Kidney (tissue), 14 donors: ENCODE measurements around the gene ZNF594. TPM values are rescaled to one million over a fixed set of nuclear protein-coding genes. Genes with fewer than 3 reads are reported as not detected.
"Not testable (repeated sequence)": the region's sequence is repeated elsewhere in the genome, so short reads cannot be mapped to it uniquely, and the experiment has no call there.

Source experiments
- DNase-seq, 5 donors: peaks; one replicate each; pipeline ENCODE4 v3.0.0-alpha.2; 2013 to 2020
- FAIRE-seq: peaks from 2 replicates; lab custom pipeline; 2012; peaks lifted over from hg19 to GRCh38; lab: Jason Lieb, UNC
- H3K27ac ChIP-seq, 2 donors: one replicate each; pipeline ENCODE4 v1.7.0; 2013; ENCODE audit warnings: low read depth in 2 of 2, low read length in 2 of 2, inconsistent platforms in 1 of 2
- H3K27me3 ChIP-seq: one replicate; pipeline ENCODE4 v1.7.1; 2013; ENCODE audit warnings: low read length, inconsistent platforms; ENCODE audit not compliant: control insufficient read depth, insufficient read depth
- H3K36me3 ChIP-seq, 3 donors: one replicate each; pipeline versions ENCODE4 v1.7.0 to v1.7.1; 2013; ENCODE audit warnings: low read length in 3 of 3, control low read depth in 1 of 3, inconsistent platforms in 1 of 3; ENCODE audit not compliant: insufficient read depth in 3 of 3, control insufficient read depth in 2 of 3
- H3K4me1 ChIP-seq, 3 donors: one replicate each; pipeline versions ENCODE4 v1.7.0 to v1.7.1; 2013; ENCODE audit warnings: low read length in 3 of 3, inconsistent platforms in 1 of 3, low read depth in 1 of 3; ENCODE audit not compliant: control insufficient read depth in 2 of 3, insufficient read depth in 2 of 3
- H3K4me3 ChIP-seq, 3 donors: one replicate each; pipeline versions ENCODE4 v1.7.0 to v1.8.1; 2013; ENCODE audit warnings: low read length in 3 of 3, control low read depth in 1 of 3, inconsistent platforms in 1 of 3
- H3K9ac ChIP-seq, 3 donors: one replicate each; pipeline versions ENCODE4 v1.7.0 to v1.7.1; 2013; ENCODE audit warnings: low read length in 3 of 3, control low read depth in 1 of 3, inconsistent platforms in 1 of 3
- H3K9me3 ChIP-seq, 3 donors: one replicate each; pipeline versions ENCODE4 v1.7.0 to v1.7.1; 2013; ENCODE audit warnings: low read length in 3 of 3, control low read depth in 1 of 3, inconsistent platforms in 1 of 3; ENCODE audit not compliant: control insufficient read depth in 2 of 3, insufficient read depth in 1 of 3
- CTCF ChIP-seq: IDR thresholded peaks from 3 replicates; pipeline ENCODE4 v1.5.1; 2012; ENCODE audit warnings: mild to moderate bottlenecking, moderate library complexity, borderline replicate concordance; ENCODE audit not compliant: insufficient read depth; ENCODE audit errors: extremely low read depth
- intact Hi-C: fragments of 100-400 bp; cut with DNase I; formaldehyde crosslinking; loops from one replicate; pipeline ENCODE4 v1.11.1; 2022
- polyA plus RNA-seq: library from polyadenylated mRNA; stranded (reverse); fragments of 350-450 nt; fragmentation: Illumina TruSeq; extraction: RNeasy Lipid Tissue Mini Kit (QIAGEN cat#74804); gene quantifications from one replicate; pipeline ENCODE4 v1.2.3, GENCODE V29; 2014; ENCODE audit warnings: low read depth, low replicate concordance; ENCODE audit not compliant: insufficient read depth
- total RNA-seq: library from RNA; stranded (reverse); fragmentation: NEBNext Ultra II Directional; extraction: Animal tissue kit (Norgen Biotek cat#: 25700); gene quantifications from one replicate; pipeline ENCODE4 v1.2.1, GENCODE V29; 2021
- donor health status: control.
- donor health status: control.
- donor health status: control.
- donor health status: control.
- donor health status: control.
- donor health status: DM: yes; HTN: yes; CAD: no.
- donor health status: Normal renal cell carcinoma (clear cell type).

Gene ZNF594
- total and polyA plus RNA-seq, 2 donors from 2014 or later = 1.9 to 12.3 TPM

- FAIRE-seq (no peak), DNase-seq (peak in 1 of 5 donors; percentile 16)
- Histone ChIP-seq H3K9ac (no peak overlapping the region), H3K4me1 (no peaks in the 10 kb centered on the region), H3K27ac (no peak overlapping the region), H3K4me3 (no peak overlapping the region), H3K27me3 (no peaks in the 10 kb centered on the region), H3K36me3 (no peaks in the 10 kb centered on the region), H3K9me3 (no peaks in the 10 kb centered on the region)
- intact Hi-C loops = no loop called here
- no peak for TF ChIP-seq CTCF
Observed at GRCh38 chr17:5135726-5136579, 55.7 kb downstream of the ZNF594 start.

DNA sequence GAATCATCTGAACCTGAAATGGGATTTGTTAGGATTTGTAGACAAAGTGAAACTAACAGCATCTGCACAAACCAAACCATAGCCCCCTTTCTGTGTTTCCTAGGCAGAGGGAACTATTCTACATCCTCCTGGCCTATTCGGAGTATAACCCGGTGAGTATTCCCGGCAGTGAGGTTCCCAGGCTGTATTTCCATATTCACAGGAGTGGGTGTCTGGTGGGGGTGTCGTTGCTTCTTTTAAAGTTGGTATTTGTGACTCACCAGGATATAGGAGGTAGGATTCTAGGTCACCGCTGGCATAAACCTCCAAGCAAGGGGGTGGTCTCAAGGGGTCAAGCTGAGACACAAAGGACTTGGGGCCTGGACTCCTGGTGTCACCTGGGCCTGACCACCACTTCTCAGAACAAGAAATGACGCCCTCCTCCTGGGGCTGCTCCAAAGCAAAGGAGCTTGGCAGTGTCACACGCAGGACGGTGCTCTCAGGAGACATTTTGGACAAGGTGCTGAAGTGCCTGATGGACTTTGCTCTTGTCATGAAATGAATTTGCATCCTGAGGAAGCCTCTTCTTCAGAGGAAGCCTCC, 56.4 kb downstream of the ZNF594 start:
- peak in 1 of 5 donors; percentile 5 for DNase-seq
- intact Hi-C loops, H3K27me3 ChIP-seq, FAIRE-seq, H3K4me3 ChIP-seq, H3K9me3 ChIP-seq, H3K36me3 ChIP-seq, H3K4me1 ChIP-seq, H3K9ac ChIP-seq, H3K27ac ChIP-seq: not testable (repeated sequence)

DNA sequence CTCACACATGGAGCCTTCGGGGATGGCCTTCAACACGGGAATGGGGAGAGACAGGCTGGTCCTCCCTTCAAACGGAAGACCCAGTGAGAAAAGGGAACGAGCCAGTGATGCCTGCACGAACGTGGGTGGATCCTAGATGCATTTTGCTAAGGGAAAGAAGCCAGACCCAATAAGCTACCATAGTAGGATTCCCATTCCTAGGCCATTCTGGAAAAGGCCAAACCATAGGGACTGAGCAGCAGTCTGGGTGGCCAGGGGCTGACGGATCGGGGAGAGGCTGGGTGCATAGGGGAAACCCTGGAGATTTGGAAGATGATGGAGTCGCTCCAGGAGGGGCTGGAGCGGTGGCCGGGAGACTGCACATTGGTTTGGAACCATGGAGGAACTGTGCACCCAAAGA, 57.1 kb downstream of the ZNF594 start:
- H3K9me3 ChIP-seq, H3K4me1 ChIP-seq, H3K27me3 ChIP-seq, DNase-seq, H3K36me3 ChIP-seq, intact Hi-C loops, H3K4me3 ChIP-seq, H3K9ac ChIP-seq, H3K27ac ChIP-seq, FAIRE-seq: not testable (repeated sequence)

- DNase-seq = peak in 1 of 5 donors; percentile 21
- H3K4me3 ChIP-seq, H3K9ac ChIP-seq, H3K27me3 ChIP-seq, H3K9me3 ChIP-seq, H3K27ac ChIP-seq, H3K36me3 ChIP-seq, H3K4me1 ChIP-seq, FAIRE-seq, intact Hi-C loops: not testable (repeated sequence)
Observed at GRCh38 chr17:5133961-5134360, 57.7 kb downstream of the ZNF594 start.

DNA sequence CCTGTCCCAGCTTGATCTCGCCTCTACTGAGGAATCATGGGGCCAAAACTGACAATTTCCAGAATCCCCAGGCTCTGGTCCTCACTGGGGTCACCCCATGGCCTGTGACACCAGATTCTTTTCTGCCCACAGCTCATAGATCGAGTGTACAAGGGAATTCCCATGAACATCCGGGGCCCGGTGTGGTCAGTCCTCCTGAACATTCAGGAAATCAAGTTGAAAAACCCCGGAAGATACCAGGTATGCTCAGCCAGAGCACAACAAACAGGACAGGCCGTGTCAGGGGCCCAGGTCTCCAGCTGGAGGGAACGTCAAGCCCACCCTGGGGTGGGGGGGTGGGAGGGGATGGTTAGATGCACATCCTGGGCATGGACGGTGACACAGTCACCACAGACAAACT, 58.4 kb downstream of the ZNF594 start:
- no peak overlapping the region for H3K9ac ChIP-seq
- DNase-seq (no peak), FAIRE-seq (no peak)
- no peaks in the 10 kb centered on the region for H3K9me3 ChIP-seq
- no peak overlapping the region for H3K4me3 ChIP-seq
- no peaks in the 10 kb centered on the region for H3K36me3 ChIP-seq
- H3K27ac ChIP-seq = no peak overlapping the region
- no peaks in the 10 kb centered on the region for H3K4me1 ChIP-seq
- intact Hi-C loops = no loop called here
- TF ChIP-seq CTCF = no peak
- H3K27me3 ChIP-seq = no peaks in the 10 kb centered on the region

GRCh38 chr17:5132503-5133225, 59.0 kb downstream of the ZNF594 start:
- H3K27ac ChIP-seq, H3K4me1 ChIP-seq, H3K4me3 ChIP-seq, FAIRE-seq, H3K9ac ChIP-seq, H3K27me3 ChIP-seq, H3K9me3 ChIP-seq, DNase-seq, intact Hi-C loops, H3K36me3 ChIP-seq: not testable (repeated sequence)
